Measurements from ENCODE around the gene TBXT. TPM values are rescaled to one million over a fixed set of nuclear protein-coding genes. Genes with fewer than 3 reads are reported as not detected.

Gene TBXT
- total RNA-seq, 1 experiment from 2014 or later: 0.31 TPM

- Histone ChIP-seq H3K4me1 (ENCODE audit: insufficient read depth, low read length) (no peaks in the 10 kb centered on the region), H3K27ac (ENCODE audit: insufficient read length, low read depth, low read length) (no peak overlapping the region), H4K91ac (ENCODE audit: insufficient read length, low read depth, low read length) (no peak overlapping the region), H3K4ac (ENCODE audit: low read depth, low read length) (no peak overlapping the region), H4K8ac (replicated peaks; ENCODE audit: insufficient read length, low read depth, low read length) (no peak overlapping the region), H3K9me3 (ENCODE audit: control insufficient read depth, low read depth, low read length) (no peaks in the 10 kb centered on the region), H3K23me2 (ENCODE audit: insufficient read length, low read depth, low read length, poor library complexity, severe bottlenecking) (no peaks in the 10 kb centered on the region), H2AFZ (ENCODE audit: low read length) (no peak overlapping the region), H2AK5ac (ENCODE audit: insufficient read length, low read length) (no peak overlapping the region), H2BK20ac (ENCODE audit: low read depth, low read length, poor library complexity, severe bottlenecking) (no peak overlapping the region), H4K5ac (ENCODE audit: insufficient read length, low read depth, low read length) (no peak overlapping the region), H3K27me3 (ENCODE audit: insufficient read depth, low read length) (peaks cover 9% of the 10 kb centered on the region; the same call in 1 of the 2 replicates), H2BK5ac (ENCODE audit: insufficient read length, low read length) (no peak overlapping the region), H2BK15ac (ENCODE audit: low read depth, low read length) (no peak overlapping the region), H3K79me2 (ENCODE audit: insufficient read depth, low read length) (no peaks in the 10 kb centered on the region), H3T11ph (ENCODE audit: low read length) (no peak overlapping the region), H3K18ac (ENCODE audit: insufficient read length, low read depth, low read length) (no peak overlapping the region), H3K14ac (ENCODE audit: insufficient read depth, low read length) (no peak overlapping the region; the same call in 1 of the 2 replicates), H3K56ac (ENCODE audit: insufficient read length, low read depth, low read length) (no peak overlapping the region), H3K79me1 (ENCODE audit: insufficient read depth, low read depth, low read length, poor library complexity, severe bottlenecking) (no peaks in the 10 kb centered on the region), H2BK120ac (ENCODE audit: low read depth, low read length, poor library complexity, severe bottlenecking) (no peak overlapping the region), H4K20me1 (ENCODE audit: control insufficient read depth, insufficient read depth, insufficient read length) (no peaks in the 10 kb centered on the region), H3K23ac (ENCODE audit: insufficient read length, low read depth, low read length) (no peak overlapping the region), H2BK12ac (ENCODE audit: insufficient read length, low read depth, low read length) (no peak overlapping the region), H3K4me2 (ENCODE audit: insufficient read depth, insufficient read length, low read length) (no peak overlapping the region), H3K9ac (ENCODE audit: extremely low read depth, insufficient read length, low read length) (peak overlapping the region; percentile 18)
- Mint-ChIP-seq H3K27ac (no peak overlapping the region; a peak in 1 of 7 replicates), H3K4me1 (peaks cover 9 to 18% of the 10 kb centered on the region in 2 experiments), H3K36me3 (ENCODE audit: insufficient read depth in 1 of 3, low read depth in 3 of 3) (no peaks in the 10 kb centered on the region), H3K4me3 (no peak overlapping the region), H3K9me3 (no peaks in the 10 kb centered on the region; a peak in 1 of 5 replicates), H3K27me3 (ENCODE audit: low read depth) (peaks cover 56% of the 10 kb centered on the region)
- DNase-seq: no peak
- WGBS (ENCODE audit: extremely low coverage, insufficient read length, low lambda C conversion rate): no CpG with 5 or more reads among the region's 28 CpGs
- TF ChIP-seq CTCF (conservative IDR thresholded peaks at IDR 0.05): no peak
Measured at GRCh38 chr6:166157930-166158617, 9.6 kb downstream of the TBXT start.
